Colon (tissue), 2 donors: ENCODE data around the gene PAX4.

Source experiments
- FAIRE-seq: peaks from 2 replicates; lab custom pipeline; 2012; peaks lifted over from hg19 to GRCh38; lab: Jason Lieb, UNC
- donor health status: control.
- donor health status: control.

Gene PAX4

DNA sequence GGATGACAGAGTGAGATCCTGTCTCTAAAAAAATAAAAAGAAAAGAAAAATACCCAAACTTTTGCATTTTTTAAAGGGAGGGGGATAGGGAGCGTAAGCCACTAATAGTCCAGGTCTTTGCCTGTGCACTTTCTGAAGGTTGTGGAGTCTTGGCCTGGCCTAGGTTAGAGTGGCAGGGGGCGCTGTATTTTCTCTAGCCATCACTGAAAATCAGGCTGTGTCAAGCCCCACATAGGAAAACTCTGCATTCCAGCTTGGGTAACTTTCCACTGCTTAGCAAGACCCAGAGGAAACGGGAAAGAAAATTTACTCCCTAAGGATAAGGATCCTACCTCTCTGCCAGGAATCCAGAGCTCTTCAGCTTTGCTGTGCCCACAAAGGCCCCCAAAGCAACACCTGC, 10.5 kb upstream of the PAX4 start:
- FAIRE-seq, result no peak

DNA sequence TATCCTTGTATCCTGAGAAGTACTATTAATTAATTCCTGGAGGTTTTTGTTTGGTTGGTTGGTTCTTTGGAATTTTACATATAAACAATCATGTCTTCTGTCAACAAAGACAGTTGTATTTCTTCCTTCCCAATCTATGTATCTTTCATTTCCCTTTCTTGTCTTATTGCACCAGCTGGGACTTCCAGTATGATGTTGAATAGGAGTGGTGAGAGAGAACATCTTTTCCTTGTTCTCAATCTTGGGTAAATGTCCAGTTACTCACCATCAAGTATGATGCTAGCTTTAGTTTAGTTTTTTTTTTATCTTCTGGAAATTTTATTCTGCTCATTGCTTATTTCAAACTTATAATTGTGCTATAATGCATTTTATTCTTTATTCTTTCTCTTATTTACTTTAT, 7.4 kb upstream of the PAX4 start:
- FAIRE-seq, result no peak

DNA sequence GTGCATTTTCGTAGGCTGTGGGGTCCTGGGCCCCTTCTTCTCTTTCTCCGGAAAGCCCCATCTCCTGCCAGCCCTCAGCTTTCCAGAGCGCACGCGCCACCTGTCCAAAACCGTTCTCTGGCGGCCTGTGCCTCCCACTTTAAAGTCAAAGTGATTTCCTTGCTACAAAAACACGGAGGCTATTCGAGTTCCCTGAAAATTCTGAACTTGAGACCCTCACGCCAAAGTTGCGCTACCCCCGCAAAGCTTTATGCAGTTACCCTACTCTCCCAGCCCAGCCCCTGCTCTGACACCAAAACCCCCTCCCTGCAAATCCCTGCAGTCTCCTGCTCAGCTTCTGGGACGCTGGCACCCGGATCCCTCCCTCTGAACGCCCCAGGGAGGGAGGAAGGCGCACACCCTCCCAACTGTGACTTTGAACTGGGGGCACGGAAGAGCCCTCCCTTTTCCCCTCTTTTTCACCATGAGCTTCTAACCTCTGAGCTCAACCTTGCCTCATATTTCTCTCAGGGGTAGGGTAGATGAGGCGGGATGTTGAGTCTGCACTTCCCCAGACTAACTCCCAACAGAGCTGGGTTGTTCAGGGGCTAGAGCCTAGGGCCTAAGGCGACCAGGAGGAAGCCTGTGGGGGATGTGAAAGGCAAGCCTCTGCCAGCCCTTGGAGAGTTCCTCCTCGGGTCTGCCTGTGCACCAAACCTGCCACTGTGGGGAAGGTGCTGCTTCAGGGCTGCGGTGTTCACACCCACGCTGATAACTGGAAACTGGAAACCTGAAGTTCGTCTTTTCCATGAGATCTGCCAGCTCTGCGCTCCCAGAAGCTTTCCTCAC, 2.7 kb upstream of the PAX4 start:
- no peak for FAIRE-seq

DNA sequence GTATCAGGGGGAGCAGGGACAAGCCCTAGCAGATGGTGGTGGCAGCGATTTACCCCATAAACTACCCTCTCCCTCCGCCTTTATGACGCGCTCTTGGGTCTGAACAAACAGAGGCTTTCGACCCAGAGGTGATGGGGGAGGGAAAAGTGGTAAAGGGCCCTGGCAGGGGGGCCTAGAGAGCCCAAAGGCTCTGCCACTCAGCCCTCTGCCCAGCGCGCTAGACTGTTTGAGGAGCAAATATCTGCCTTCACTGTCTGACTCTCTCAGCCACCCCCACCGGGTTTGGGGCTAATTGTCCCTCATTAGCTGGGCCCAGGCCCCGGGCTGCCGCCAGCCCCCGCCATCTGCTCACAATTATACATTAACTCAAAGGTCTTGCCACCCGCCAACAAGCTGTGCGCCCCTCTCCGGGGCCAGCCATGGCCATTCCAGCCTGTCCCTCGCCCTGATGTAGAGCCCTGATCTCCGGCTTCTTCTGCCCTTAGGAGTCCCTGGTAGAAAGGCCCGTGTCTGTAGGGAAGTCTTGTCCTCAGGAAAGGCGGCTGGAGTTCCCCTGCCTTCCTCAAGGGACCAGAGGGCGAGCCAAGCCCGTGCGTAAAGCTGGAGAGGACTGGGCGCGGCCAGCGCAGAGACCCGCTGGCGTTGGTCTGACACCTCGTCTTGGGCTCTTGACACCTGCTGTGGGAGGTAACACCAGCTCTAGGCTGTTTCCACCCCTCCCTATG, 1.9 kb upstream of the PAX4 start:
- FAIRE-seq, result no peak

DNA sequence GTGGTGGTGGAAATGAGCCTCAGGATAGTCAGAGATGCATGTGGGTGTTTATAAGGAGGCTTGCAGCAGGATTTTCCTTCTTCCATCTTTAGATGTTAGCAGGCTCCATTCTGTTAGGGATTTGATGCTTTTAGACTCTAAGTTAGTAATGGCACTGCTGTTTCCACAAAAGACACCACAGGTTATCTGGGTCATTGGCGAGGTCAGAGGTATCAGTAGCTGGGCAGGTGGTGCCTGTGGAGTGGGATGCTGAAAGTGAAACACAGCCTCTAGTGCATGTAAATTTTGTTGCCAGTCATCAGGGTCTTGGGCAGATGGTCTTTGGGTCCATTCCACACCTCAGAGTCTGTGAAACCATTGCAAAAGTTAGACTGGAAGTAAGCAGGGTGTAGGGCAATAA, 833 bp upstream of the PAX4 start:
- no peak for FAIRE-seq

DNA sequence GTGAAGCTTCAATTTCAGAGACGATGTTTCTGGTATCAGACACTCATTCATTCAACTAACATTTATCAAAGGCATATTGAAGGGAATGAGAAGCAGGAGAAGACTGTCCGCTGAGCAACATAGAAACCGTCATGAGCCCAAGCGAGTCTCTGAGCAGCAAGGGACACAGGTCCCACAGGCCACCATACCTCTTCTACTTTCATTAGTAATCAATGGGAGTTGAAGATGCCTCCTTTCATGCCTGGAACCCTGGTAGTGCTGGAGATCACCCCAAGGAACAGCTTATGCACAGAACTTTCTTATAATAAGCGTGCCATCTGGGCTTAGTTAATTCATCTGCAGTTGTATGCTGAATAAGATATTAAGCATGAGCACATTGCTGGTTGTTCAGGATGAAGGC, 1.2 kb downstream of the PAX4 start:
- no peak for FAIRE-seq

DNA sequence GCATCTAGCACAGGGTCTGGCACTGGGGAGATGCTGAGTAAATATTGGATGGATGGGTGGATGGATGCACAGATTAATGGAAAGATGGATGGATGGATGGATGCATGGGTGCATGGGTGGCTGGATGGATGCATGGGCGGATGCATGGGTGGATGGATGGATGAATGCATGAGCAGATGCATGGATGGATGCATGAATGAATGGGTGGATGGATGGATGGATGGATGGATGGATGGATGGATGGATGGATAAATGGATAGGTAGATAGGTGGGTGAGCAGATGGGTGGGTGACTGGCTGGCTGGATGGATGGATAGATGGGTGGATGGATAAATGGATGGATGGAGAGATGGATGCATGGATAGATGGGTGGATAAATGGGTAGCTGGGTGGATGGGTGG, 5.7 kb downstream of the PAX4 start:
- no peak for FAIRE-seq

DNA sequence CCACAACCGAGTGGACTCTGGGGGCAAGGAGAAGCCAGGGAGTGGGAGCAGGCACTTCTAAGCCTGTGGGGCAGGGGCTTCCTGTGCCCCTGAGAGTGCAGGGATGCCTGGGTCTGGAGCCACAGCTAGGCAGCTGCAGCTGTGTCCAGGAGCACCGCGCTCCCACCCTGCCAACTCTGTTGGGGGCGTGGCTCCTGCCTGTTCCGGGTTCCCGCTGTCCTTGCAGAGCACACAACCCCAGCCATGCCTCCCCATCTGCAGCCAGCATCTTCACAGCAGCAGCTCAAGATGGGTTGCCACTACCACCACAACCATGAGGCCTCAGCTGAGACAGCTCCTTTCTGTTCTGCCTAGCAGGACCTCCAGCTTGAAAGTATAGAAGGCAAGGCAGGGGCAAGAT, 8.6 kb downstream of the PAX4 start:
- no peak for FAIRE-seq

DNA sequence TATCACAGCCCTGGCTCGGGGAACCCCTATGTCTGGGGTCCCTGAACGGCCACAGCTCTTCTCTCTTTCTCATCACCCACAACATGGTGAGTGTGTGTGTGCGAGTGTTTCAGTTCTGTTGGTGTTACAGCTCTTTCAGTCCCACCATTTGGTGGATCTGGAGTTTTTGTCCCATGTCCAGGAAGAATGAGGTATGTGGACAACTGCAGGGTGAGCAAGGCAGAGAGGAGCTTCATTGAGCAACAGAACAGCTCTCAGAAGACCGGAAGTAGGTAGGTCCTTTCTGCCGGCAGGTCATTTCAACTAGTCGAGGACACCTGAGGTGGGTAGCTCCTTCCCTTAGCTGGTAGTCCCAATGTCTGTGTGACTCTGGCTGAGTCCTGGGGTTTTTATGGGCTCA, 9.5 kb downstream of the PAX4 start:
- FAIRE-seq, result no peak

DNA sequence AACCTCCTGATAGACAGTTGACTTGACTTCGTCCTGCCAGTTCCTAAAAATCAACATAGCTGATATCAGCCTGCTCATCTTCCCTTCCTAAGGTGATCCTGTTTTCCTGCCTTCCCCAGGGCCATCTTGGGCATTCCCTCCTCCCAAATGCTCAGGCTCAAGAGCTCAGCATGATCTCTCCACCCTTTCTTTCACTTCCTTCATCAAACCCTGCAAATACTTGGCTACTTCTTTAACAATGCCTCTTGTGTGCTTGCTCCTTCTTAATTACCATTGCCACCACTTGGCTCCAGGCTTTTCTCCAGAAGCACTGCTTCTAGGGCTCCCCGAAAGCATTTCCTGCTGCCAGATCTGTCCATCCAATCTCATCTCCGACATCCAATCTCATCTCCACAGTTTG, 17.1 kb downstream of the PAX4 start:
- no peak for FAIRE-seq

DNA sequence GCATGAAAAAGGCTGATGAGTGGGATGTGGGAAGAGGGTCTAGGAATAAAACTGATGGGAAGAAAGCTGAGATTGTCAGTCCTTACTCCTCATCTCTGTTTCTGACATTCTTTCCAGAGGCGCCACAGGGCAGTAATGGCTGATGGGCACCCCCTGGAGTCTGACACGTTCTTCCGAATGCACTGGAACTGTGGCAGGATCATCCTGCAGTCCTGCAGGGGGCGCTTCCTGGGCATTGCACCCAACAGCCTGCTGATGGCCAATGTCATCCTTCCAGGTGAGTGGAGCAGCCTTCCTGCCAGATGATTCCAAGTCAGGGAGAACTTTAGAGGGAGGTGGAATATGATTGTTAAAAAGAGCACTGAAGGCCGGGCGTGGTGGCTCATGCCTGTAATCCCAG, 19.6 kb downstream of the PAX4 start:
- no peak for FAIRE-seq

DNA sequence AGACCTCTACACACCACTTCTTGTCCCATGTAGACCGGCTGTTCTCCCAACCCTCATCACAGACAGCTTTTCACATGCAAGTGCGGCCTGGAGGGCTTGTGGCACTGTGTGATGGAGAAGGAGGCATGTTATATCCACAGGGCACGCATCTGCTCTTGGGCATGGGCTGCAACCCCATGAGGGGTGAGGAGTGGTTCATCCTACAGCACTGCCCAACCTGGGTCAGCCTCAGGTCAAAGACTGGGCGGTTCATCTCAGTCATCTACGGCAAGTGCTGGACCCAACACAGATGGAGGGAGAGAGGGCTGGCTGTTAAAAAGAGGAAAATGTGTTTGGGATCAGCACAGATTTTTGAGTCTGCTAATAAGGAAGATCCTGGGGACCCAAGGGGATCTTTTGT, 22.2 kb downstream of the PAX4 start:
- FAIRE-seq, result no peak

DNA sequence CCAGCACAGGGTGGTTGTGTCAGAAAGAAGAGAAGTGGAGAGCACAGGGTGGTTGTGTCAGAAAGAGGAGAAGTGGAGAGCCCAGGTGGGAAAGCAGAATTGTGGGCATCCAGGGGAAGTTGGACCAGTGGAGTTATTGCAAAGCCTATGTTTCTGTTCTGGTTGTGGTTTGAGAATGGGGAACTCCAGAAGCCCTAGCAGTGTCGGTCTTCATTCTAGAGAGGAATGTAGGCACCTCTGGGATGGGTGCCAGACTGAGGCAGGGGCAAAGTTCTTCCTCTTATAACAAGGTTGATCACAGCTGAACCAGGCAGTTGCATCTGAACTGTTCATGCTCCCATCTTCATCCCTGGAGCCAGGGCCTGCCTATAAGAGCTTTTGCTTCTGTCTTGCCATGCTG, 23.5 kb downstream of the PAX4 start:
- FAIRE-seq, result no peak

DNA sequence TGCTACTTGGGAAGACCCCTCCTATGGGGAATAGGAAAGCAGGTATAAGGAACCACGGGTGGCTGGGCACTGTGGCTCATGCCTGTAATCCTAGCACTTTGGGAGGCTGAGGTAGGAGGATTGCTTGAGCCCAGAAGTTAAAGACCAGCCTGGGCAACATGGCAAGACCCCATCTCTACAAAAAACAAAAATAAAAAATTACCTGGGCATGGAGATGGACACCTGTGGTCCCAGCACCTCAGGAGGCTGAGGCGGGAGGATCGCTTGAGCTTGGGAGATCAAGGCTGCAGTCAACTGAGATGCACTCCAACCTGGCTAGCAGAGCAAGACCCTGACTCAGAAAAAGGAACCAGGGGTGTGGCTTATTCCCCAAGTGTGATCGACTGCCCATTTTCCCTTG, 25.4 kb downstream of the PAX4 start:
- FAIRE-seq, result no peak

DNA sequence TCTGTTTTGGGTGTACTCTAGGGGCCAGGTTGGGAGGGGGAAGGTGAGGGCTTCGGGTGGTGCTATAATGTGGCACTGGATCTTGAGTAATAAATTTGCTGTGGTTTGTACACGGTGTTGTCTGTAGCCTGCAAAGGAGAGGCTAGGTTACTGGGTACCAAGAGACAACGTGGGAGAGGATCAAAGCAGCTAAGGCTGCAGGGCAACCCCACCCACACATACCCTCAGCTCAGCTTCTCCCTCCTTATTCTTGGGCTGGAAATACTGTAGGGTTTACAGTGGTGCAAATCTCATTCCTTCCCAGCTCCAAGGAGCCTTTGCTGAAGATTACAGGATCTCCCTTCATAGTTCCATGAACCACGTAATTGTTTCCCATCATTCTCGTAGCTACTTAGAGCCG, 26.4 kb downstream of the PAX4 start:
- FAIRE-seq, result no peak

DNA sequence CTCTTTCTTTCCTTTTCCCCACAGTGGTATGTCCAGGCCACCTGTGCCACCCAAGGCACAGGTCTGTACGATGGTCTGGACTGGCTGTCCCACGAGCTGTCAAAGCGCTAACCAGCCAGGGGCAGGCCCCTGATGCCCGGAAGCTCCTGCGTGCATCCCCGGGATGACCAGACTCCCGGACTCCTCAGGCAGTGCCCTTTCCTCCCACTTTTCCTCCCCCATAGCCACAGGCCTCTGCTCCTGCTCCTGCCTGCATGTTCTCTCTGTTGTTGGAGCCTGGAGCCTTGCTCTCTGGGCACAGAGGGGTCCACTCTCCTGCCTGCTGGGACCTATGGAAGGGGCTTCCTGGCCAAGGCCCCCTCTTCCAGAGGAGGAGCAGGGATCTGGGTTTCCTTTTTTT, 26.8 kb downstream of the PAX4 start:
- FAIRE-seq, result no peak

DNA sequence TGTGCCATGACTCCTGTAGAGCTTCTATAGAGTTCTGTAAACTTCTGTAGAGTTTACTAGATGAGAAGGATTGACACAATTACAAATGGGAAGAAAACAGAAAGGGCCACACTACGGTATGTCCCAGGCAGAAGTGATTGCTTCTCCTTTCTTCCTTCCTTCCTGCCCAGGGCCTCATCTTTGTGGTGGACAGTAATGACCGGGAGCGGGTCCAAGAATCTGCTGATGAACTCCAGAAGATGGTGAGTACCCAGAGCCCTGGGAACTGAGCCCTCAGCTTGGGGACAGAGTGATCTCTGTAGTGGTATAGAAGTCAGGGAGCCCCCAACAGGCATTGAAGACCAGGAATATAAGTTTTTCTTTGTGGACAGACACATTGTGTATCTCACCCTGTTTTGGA, 28.0 kb downstream of the PAX4 start:
- no peak for FAIRE-seq

DNA sequence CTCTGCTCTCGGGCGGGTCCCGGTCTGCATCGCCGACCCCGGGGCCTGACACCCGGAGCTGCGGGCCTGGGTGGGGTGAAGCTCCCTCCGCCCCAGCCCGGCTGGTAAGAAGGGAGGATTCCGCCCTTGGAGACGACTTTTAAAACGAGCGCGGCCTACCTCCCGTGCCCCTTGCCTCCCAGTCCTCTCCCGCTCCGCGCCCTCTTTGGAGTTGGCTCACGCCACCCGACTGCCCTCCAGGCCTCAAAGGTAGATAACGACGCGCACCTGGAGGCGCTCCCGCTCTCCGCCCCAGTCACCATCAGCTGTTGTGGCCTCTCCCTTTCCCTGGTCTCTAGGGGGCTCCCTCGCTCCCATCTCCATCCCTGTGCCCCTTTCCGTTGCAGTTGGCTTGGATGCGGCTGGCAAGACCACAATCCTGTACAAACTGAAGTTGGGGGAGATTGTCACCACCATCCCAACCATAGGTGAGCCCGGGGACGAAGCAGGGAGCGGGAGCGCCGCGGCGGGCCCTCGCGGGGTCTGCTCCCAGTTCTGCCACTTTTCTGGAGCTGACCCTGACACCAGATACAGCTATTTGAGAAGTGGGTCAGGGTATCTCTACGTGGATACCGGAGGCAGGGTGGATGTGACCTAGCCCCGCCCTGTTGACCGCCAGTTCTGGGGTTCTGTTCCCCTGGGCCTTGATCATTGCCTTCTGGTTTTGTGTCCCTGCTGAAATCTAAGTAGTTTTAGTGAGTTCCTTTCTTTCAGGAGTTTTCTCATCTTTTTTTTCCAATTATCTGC, 29.1 kb downstream of the PAX4 start:
- no peak for FAIRE-seq

DNA sequence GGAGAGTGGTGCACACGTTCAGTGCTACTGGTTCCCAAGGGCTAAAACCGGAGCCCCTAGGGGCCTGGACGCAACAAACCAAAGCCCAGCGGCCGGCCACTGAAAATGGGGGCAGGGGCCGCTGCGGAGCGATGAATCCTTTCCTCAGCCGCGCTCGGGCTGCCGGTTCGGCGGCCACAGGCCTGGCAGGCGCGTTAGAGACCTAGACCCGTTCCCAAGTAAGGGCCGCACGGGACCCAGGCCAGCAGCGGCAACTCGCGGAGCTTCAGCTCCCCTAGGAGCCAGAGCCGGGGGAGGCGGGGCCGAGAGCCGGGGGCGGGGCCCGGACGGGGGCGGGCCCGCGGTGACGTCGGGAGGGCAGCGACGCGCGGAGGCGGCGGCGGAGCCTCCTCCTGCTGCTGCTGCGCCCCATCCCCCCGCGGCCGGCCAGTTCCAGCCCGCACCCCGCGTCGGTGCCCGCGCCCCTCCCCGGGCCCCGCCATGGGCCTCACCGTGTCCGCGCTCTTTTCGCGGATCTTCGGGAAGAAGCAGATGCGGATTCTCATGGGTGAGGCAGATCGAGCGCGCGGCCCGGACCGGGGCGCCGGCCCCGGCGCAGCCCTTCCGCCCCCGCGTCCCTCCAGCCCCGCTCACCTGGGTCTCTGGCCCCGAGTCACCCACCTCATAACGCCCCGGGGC, 29.8 kb downstream of the PAX4 start, which contains the start of gene ARF5:
TSS of gene ARF5 (plus strand) at position 393 of the 678 bp plus-strand sequence. CDS start at position 481, 88 bp downstream.
- no peak for FAIRE-seq

DNA sequence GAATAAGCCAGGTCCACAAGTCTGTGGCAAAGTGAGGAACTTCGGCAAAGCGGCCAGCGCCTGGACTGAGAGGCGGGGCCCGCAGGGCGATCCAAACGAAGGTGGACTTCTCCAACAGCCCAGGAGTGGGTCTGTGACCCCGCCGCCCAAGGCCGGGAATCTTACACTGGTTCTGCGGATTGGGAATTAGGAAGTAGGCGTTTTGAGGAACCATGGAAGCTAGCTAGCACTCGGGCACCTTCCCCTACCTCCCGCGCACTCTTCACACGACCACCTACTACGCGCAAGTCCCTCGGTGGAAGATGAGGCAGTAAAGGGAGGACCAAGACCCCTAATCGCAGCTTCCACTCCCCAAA, 30.3 kb downstream of the PAX4 start:
- no peak for FAIRE-seq

DNA sequence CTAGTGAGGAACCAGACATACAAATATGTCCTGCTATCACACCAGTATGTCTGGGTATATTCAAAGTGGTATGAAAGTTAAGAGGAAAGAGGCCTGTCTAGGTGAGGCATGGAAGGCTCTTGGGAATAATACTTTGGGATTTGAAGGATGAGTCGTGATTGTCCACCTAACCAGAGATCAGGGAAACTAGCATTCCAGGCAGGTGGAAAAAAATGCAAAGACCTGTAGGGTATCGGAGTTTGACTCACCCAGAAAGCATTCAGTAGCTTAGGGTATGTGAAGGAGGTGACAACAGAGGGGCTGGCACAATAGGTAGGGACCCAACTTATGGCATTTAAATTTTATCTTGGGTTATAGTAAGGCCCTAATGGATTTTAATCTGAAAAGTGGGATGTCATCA, 31.6 kb downstream of the PAX4 start:
- FAIRE-seq, result no peak
